PC-9 (cell line): ENCODE data around the gene LIMA1. TPM values are rescaled to one million over a fixed set of nuclear protein-coding genes. Genes with fewer than 3 reads are reported as not detected.

Experiments
- BruUV-seq: library from RNA; stranded (reverse); fragments of 400-500 nt; replicated peaks from 2 replicates; lab custom pipeline; 2021; lab: Mats Ljungman, UMichigan
- CTCF ChIA-PET: fragments of 300-600 bp; sonication (Branson Sonifier 250); formaldehyde crosslinking; loops from one replicate; lab custom pipeline; 2022; ENCODE audit warnings: antibody characterized with exemption; lab: Charles Lee
- POLR2A ChIA-PET: fragments of 300-600 bp; sonication (Branson Sonifier 250); formaldehyde crosslinking; loops from one replicate; lab custom pipeline; 2022; ENCODE audit warnings: antibody characterized with exemption; ENCODE audit not compliant: unreplicated experiment; lab: Charles Lee
- DNase-seq, 2 experiments: peaks; one replicate each; pipeline versions ENCODE4 v3.0.0 to v3.0.0-alpha.2; 2015 to 2022; ENCODE audit warnings: mixed read lengths in 1 of 2
- H2AFZ ChIP-seq: fragments of 200-600 bp; sonication (generic); 2 replicates; pipeline ENCODE4 v1.8.1; 2017; ENCODE audit warnings: antibody characterized with exemption
- H3F3A ChIP-seq: fragments of 200-600 bp; sonication (generic); 2 replicates; pipeline ENCODE4 v1.8.1; 2017; ENCODE audit warnings: antibody characterized with exemption, mild to moderate bottlenecking, low read depth; ENCODE audit not compliant: insufficient read depth
- H3K27ac ChIP-seq: fragments of 200-600 bp; sonication (generic); 2 replicates; pipeline ENCODE4 v1.6.1; 2016; ENCODE audit warnings: mixed run types
- H3K27me3 ChIP-seq: fragments of 200-600 bp; sonication (generic); 2 replicates; pipeline ENCODE4 v1.6.1; 2016; ENCODE audit warnings: low read depth, mixed run types; ENCODE audit not compliant: insufficient read depth
- H3K36me3 ChIP-seq: fragments of 200-600 bp; sonication (generic); 2 replicates; pipeline ENCODE4 v1.6.1; 2016; ENCODE audit warnings: low read depth, mixed run types
- H3K4me1 ChIP-seq: fragments of 200-600 bp; sonication (generic); replicated peaks from 2 replicates; pipeline ENCODE4 v1.6.1; 2016; ENCODE audit warnings: mixed run types; ENCODE audit not compliant: insufficient read depth
- H3K4me2 ChIP-seq: fragments of 200-600 bp; sonication (generic); 2 replicates; pipeline ENCODE4 v1.6.1; 2017; ENCODE audit warnings: mixed run types
- H3K4me3 ChIP-seq: fragments of 200-600 bp; sonication (generic); 2 replicates; pipeline ENCODE4 v1.6.1; 2016; ENCODE audit warnings: mixed run types
- H3K79me2 ChIP-seq: fragments of 200-600 bp; sonication (generic); 2 replicates; pipeline ENCODE4 v1.6.1; 2017; ENCODE audit warnings: low read depth, mixed run types
- H3K9me2 ChIP-seq: fragments of 200-600 bp; sonication (generic); 2 replicates; pipeline ENCODE4 v1.8.1; 2017; ENCODE audit warnings: mild to moderate bottlenecking; ENCODE audit not compliant: insufficient read depth
- H3K9me3 ChIP-seq: fragments of 200-600 bp; sonication (generic); 2 replicates; pipeline ENCODE4 v1.8.1; 2016; ENCODE audit warnings: low read depth; ENCODE audit not compliant: insufficient read depth
- H4K20me1 ChIP-seq: fragments of 200-600 bp; sonication (generic); 2 replicates; pipeline ENCODE4 v1.8.1; 2017; ENCODE audit not compliant: insufficient read depth
- CTCF ChIP-seq: fragments of 200-600 bp; sonication (generic); conservative IDR thresholded peaks from 2 replicates; pipeline ENCODE4 v1.6.1; 2017; ENCODE audit warnings: mixed run types, antibody characterized with exemption, mild to moderate bottlenecking, moderate library complexity
- EZH2 ChIP-seq: fragments of 200-600 bp; sonication (generic); IDR thresholded peaks from 2 replicates; pipeline ENCODE4 v1.8.0; 2017; ENCODE audit warnings: antibody characterized with exemption, low read depth
- intact Hi-C: fragments of 100-400 bp; cut with micrococcal nuclease; formaldehyde crosslinking; loops from one replicate; pipeline ENCODE4 v1.10.0; 2022; ENCODE audit not compliant: unreplicated experiment
- total RNA-seq: library from RNA; stranded (reverse); gene quantifications from 2 replicates; pipeline ENCODE4 v1.2.3, GENCODE V29; 2021

Gene LIMA1
- total RNA-seq, 1 experiment from 2014 or later, result 98.6 TPM

DNA sequence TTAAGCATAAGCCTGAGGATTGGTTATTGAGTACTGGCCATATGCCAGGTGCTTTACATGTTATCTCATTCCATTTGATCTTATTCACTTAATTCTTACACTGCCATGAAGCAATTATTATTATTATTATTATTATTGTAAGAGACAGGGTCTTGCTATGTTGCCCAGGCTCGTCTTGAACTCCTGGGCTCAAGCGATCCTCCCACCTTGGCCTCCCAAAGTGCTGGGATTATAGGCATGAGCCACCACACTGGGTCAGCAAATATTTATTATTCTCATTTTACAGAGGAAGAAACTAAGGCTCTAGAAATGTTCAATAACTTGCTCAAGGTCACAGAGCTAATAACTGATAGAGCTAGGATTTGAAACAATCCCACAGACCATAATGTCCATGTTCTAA, 14.8 kb downstream of the LIMA1 start:
- H3K27me3 ChIP-seq, result no peaks in the 10 kb centered on the region
- H3K4me2 ChIP-seq, result no peak overlapping the region
- intact Hi-C loops, result no loop called here
- H3F3A ChIP-seq, result peaks cover 8% of the 10 kb centered on the region; the same call in 1 of the 2 replicates
- no peaks in the 10 kb centered on the region; the same call in 1 of the 2 replicates for H4K20me1 ChIP-seq
- peaks cover 27% of the 10 kb centered on the region for H3K79me2 ChIP-seq
- no peak for DNase-seq
- TF ChIP-seq EZH2, result no peak
- no peak for TF ChIP-seq CTCF
- CTCF ChIA-PET, result no interaction called here
- H3K9me2 ChIP-seq, result no peaks in the 10 kb centered on the region
- no peaks in the 10 kb centered on the region for H3K9me3 ChIP-seq
- H3K27ac ChIP-seq, result no peak overlapping the region
- H3K36me3 ChIP-seq, result 0 out of 2 replicates have a peak, but pooled peaks cover 8% of the 10 kb centered on the region
- POLR2A ChIA-PET, result no interaction called here
- H3K4me1 ChIP-seq, result 0 out of 2 replicates have a peak, but pooled peaks cover 4% of the 10 kb centered on the region
- no TSS peak for BruUV-seq
- H2AFZ ChIP-seq, result no peak overlapping the region
- no peak overlapping the region for H3K4me3 ChIP-seq

- H3K9me3 ChIP-seq, result no peaks in the 10 kb centered on the region
- no peak overlapping the region for H3K4me3 ChIP-seq
- BruUV-seq, result no TSS peak
- no peak overlapping the region for H3K27ac ChIP-seq
- TF ChIP-seq EZH2, result no peak
- no peak for TF ChIP-seq CTCF
- intact Hi-C loops, result no loop called here
- no peaks in the 10 kb centered on the region; the same call in 1 of the 2 replicates for H4K20me1 ChIP-seq
- CTCF ChIA-PET, result interaction anchor here (0.7 kb wide), 1 partner anchor 440 kb away, joined by 3 read pairs; no protein-coding TSS in a partner anchor
- POLR2A ChIA-PET, result interaction anchor here (0.6 kb wide), 1 partner anchor 521 kb away, joined by 11 read pairs; no protein-coding TSS in a partner anchor
- H3K79me2 ChIP-seq, result peaks cover 21% of the 10 kb centered on the region
- no peaks in the 10 kb centered on the region for H3K9me2 ChIP-seq
- no peaks in the 10 kb centered on the region for H3K27me3 ChIP-seq
- H3K36me3 ChIP-seq, result 0 out of 2 replicates have a peak, but pooled peaks cover 8% of the 10 kb centered on the region
- no peak overlapping the region for H3K4me2 ChIP-seq
- no peak overlapping the region for H2AFZ ChIP-seq
- peaks cover 10% of the 10 kb centered on the region; the same call in 1 of the 2 replicates for H3F3A ChIP-seq
- no peak for DNase-seq
- H3K4me1 ChIP-seq, result no peaks in the 10 kb centered on the region
These were observed 17.4 kb downstream of the LIMA1 start for GRCh38 chr12:50265770-50266524.

GRCh38 chr12:50263832-50264231, 19.5 kb downstream of the LIMA1 start:
- no peak for DNase-seq
- Histone ChIP-seq H3K27me3 (no peaks in the 10 kb centered on the region), H3K9me2 (no peaks in the 10 kb centered on the region), H3K27ac (no peak overlapping the region), H3K79me2 (peaks cover 39% of the 10 kb centered on the region), H3K4me1 (peaks cover 18% of the 10 kb centered on the region), H3K36me3 (0 out of 2 replicates have a peak, but pooled peaks cover 8% of the 10 kb centered on the region), H2AFZ (no peak overlapping the region), H3F3A (peaks cover 24% of the 10 kb centered on the region; the same call in 1 of the 2 replicates), H3K4me3 (no peak overlapping the region), H4K20me1 (no peaks in the 10 kb centered on the region; the same call in 1 of the 2 replicates), H3K4me2 (no peak overlapping the region), H3K9me3 (no peaks in the 10 kb centered on the region)
- ChIA-PET CTCF (no interaction called here), POLR2A (no interaction called here)
- TF ChIP-seq CTCF (no peak), EZH2 (no peak)
- BruUV-seq, result no TSS peak
- intact Hi-C loops, result no loop called here
